ENCODE measurements around the gene RBM28. TPM values are rescaled to one million over a fixed set of nuclear protein-coding genes. Genes with fewer than 3 reads are reported as not detected.
"Not testable (repeated sequence)": the region's sequence is repeated elsewhere in the genome, so short reads cannot be mapped to it uniquely, and the experiment has no call there.

RBM28 gene
- total RNA-seq, 4 donors from 2014 or later: 9.0 to 341 (median 34.2) TPM

DNA sequence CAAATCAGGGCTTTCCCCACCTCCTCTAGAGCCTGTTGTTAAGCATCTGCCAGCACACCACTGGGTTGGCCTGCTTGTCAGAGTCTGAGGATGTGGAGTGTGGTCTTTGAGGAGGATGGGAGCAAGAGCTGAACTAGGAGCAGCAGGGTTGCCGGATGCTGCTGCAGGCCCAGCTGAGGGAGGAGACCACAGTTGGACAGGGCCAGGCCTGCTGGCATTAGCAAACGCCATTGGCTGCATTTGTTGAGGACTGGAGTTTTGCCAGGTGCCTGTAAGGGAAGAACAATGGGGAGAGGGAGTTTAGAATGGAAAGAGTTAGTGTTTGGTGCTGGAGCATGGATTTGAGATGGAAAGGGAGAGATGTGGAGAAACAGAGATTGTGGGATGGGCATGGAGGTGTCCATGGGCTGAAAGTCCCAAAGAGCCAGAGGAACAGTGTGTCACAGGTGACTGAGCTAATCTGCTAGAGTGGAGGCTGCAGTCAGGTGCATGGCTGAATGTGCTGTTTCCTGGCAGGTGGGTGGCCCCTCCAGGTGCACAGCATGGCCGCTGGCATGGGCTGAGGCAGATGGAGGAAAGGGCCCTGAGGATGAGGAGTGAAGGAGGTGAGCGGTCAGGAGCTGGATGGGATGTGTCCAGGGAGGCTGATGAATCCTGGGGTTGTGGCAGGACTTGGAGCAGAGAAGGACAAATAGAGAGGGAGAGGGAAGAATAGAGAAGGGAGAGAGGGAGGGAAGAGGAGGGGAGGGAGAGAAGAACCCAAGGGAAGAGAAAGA is 61.9 kb downstream of the RBM28 start:
- H3K4me1 ChIP-seq: no peaks in the 10 kb centered on the region
- no peaks in the 10 kb centered on the region for H3K27me3 ChIP-seq
- no peak overlapping the region for H3K4me3 ChIP-seq
- in situ Hi-C loops (cut with MboI; ENCODE audit: low pct_ligation_motif_present in 1 of 4, low pct_unique_long_range_greater_than_20kb in 1 of 4, low sequenced_read_pairs in 3 of 4) (no loop called here), intact Hi-C loops (cut with DNase I; ENCODE audit: low total_unique reads) (no loop called here)
- H3K36me3 ChIP-seq: no peaks in the 10 kb centered on the region
- H3K9me3 ChIP-seq: peaks cover 9 to 10% of the 10 kb centered on the region in 2 donors
- no peak for DNase-seq
- WGBS, 2 donors (ENCODE audit: low coverage in 1 of 2): 83% methylated on average over 4 of the region's 4 CpGs; no CpG with 5 or more reads in 1 of the 2 donors
- TF ChIP-seq CTCF (IDR thresholded peaks at IDR 0.05) (no peak), POLR2A (IDR thresholded peaks at IDR 0.05) (no peak), EP300 (IDR thresholded peaks at IDR 0.05; ENCODE audit: low read depth) (no peak), POLR2AphosphoS5 (IDR thresholded peaks at IDR 0.05) (no peak)
- H3K27ac ChIP-seq: no peak overlapping the region

DNA sequence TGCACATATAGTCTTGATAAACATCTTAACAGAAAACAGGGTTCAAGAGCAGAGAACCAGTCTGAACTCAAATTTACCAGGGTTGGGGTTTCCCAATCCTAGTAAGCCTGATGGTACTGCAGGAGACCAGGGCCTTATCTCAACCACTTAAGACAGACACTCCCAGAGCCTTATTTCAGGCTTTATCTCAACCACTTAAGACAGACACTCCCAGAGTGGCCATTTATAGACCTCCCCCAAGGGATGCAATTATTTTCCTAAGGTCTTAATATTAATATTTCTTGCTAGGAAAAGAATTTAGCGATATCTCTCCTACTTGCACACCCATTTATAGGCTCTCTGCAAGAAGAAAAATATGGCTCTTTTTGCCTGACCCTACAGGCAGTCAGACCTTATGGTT is 63.3 kb downstream of the RBM28 start:
- H3K27ac ChIP-seq; H3K36me3 ChIP-seq; H3K4me1 ChIP-seq; H3K4me3 ChIP-seq; in situ Hi-C loops (cut with MboI; ENCODE audit: low pct_ligation_motif_present in 1 of 4, low pct_unique_long_range_greater_than_20kb in 1 of 4, low sequenced_read_pairs in 3 of 4); DNase-seq; H3K27me3 ChIP-seq; intact Hi-C loops (cut with DNase I; ENCODE audit: low total_unique reads); H3K9me3 ChIP-seq: not testable (repeated sequence)
- 67 to 86% methylated on average over 1 of the region's 1 CpG for WGBS, 2 donors (ENCODE audit: low coverage in 1 of 2)

DNA sequence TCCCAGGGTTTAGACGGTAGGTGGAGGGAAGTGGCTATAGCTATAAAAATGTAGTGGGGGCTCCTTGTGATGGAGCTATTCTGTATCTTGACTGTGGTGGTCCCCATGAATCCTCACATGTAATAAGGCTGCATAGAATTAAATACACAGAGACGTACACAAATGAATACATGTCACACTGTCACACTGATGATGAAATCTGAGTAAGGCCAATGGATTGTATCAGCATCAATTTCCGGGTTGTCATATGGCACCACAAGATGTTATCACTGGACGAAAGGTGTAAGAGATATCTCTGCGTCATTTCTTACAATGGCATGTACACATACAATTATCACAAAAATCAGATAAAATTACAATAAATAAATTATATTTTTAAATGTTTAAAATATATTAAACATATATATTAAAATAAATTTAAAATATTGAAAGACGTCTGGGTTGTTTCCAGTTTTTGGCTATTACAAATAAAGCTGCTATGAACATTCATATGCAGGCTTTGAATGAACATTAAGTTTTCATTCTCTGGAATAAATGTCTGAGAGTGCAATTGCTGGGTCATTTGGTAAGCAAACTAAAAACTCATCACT is 64.5 kb downstream of the RBM28 start:
- no peak for DNase-seq
- no peaks in the 10 kb centered on the region for H3K4me1 ChIP-seq

GRCh38 chr7:128278366-128278765 is 65.3 kb downstream of the RBM28 start:
- in situ Hi-C loops (cut with MboI; ENCODE audit: low pct_ligation_motif_present in 1 of 4, low pct_unique_long_range_greater_than_20kb in 1 of 4, low sequenced_read_pairs in 3 of 4) (no loop called here), intact Hi-C loops (cut with DNase I; ENCODE audit: low total_unique reads) (no loop called here)
- Histone ChIP-seq H3K4me1 (no peaks in the 10 kb centered on the region), H3K36me3 (no peaks in the 10 kb centered on the region), H3K27me3 (no peaks in the 10 kb centered on the region), H3K9me3 (peaks cover 9 to 10% of the 10 kb centered on the region in 2 donors), H3K4me3 (no peak overlapping the region), H3K27ac (no peak overlapping the region)
- DNase-seq: no peak
- 94 to 100% methylated on average over 1 of the region's 1 CpG for whole genome bisulfite sequencing, 2 donors (ENCODE audit: low coverage in 1 of 2)
- no peak for TF ChIP-seq POLR2A (IDR thresholded peaks at IDR 0.05)
- TF ChIP-seq EP300 (IDR thresholded peaks at IDR 0.05; ENCODE audit: low read depth): no peak

More for the DNA sequence above, 64.5 kb downstream of the RBM28 start:
- peaks cover 9 to 10% of the 10 kb centered on the region in 2 donors for H3K9me3 ChIP-seq
- no peak overlapping the region for H3K27ac ChIP-seq
- in situ Hi-C loops (cut with MboI; ENCODE audit: low pct_ligation_motif_present in 1 of 4, low pct_unique_long_range_greater_than_20kb in 1 of 4, low sequenced_read_pairs in 3 of 4): no loop called here
- intact Hi-C loops (cut with DNase I; ENCODE audit: low total_unique reads): no loop called here
- WGBS, 2 donors (ENCODE audit: low coverage in 1 of 2): 80 to 87% methylated on average over 6 of the region's 6 CpGs
- H3K36me3 ChIP-seq: no peaks in the 10 kb centered on the region
- TF ChIP-seq POLR2AphosphoS5 (IDR thresholded peaks at IDR 0.05) (no peak), EP300 (IDR thresholded peaks at IDR 0.05; ENCODE audit: low read depth) (no peak), CTCF (IDR thresholded peaks at IDR 0.05) (no peak), POLR2A (IDR thresholded peaks at IDR 0.05) (no peak)
- no peaks in the 10 kb centered on the region for H3K27me3 ChIP-seq
- H3K4me3 ChIP-seq: no peak overlapping the region

DNA sequence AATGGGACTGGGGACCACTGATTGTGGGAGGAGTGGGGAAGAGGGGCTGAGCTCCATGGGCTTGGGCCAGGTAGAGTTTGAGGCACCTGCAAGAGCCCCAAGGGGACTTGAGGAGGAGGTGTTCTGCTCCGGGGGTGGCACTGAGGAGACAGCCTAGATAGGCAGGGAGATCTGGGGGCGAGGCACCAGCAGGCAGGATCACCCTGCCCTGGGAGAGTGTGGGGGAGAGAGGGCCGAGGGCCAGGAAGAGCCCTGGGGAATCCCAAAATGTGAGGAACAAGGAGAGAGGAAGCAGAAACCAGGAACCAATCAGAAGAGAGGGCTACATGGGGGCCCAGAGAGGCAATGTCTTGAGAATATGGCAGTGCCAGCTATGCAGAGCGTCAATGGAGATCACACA is 68.0 kb downstream of the RBM28 start:
- no peaks in the 10 kb centered on the region for H3K36me3 ChIP-seq
- no peak overlapping the region for H3K4me3 ChIP-seq
- WGBS, 2 donors (ENCODE audit: low coverage in 1 of 2): 90 to 100% methylated on average over 1 to 4 of the region's 4 CpGs
- H3K27ac ChIP-seq: no peak overlapping the region
- peaks cover 9 to 10% of the 10 kb centered on the region in 2 donors for H3K9me3 ChIP-seq
- DNase-seq: no peak
- H3K4me1 ChIP-seq: peaks cover 0 to 11% (median 3%) of the 10 kb centered on the region in 4 donors
- H3K27me3 ChIP-seq: peaks cover 24% of the 10 kb centered on the region
- in situ Hi-C loops (cut with MboI; ENCODE audit: low pct_ligation_motif_present in 1 of 4, low pct_unique_long_range_greater_than_20kb in 1 of 4, low sequenced_read_pairs in 3 of 4) (no loop called here), intact Hi-C loops (cut with DNase I; ENCODE audit: low total_unique reads) (no loop called here)
- no peak for TF ChIP-seq EP300 (IDR thresholded peaks at IDR 0.05; ENCODE audit: low read depth)
- no peak for TF ChIP-seq POLR2A (IDR thresholded peaks at IDR 0.05)

Measured in transverse colon (tissue), 4 donors.